ENCODE measurements around the gene SAPCD2.

Gene SAPCD2

DNA sequence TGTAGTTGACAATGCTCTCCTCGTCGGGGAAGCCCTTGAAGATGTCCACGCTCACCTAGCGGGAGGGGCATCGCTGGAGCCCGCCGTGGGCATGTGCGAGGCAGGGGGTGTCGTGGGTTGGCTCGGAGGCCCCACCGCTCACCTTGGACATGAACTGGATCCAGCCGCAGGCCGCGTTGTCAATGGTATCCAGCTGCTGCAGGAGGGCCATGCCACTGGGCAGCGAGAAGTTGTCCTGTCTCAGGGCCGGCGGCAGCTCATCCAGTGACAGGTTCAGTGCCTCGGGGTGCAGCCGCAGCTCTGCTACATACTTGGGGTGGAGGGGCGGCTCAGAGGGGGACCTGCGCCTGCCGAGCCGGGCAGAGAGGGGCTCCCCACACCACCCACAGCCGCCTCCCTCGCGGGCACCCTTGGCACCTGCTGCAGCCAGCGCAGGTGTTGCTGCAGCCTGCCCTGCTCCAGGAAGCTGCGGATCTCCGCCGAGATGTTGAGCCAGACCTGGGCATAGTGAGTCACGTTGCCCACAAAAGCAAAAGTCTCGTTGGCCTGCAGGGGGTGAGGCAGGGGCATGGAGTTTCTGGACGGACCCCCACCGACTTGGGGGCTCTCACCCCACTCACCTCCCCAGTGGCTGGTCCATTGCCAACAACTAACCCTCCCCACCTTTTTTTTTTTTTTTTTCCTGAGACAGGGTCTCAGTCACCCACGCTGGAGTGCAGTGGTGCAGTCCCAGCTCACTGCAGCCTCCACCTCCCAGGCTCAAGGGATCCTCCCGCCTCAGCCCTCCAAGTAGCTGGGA lies 51.4 kb downstream of the SAPCD2 start:
- Mint-ChIP-seq H3K27ac (no peak overlapping the region), H3K4me3 (no peak overlapping the region), H3K4me1 (peaks cover 20% of the 10 kb centered on the region), H3K9me3 (no peaks in the 10 kb centered on the region), H3K27me3 (no peaks in the 10 kb centered on the region)
- ATAC-seq (no peak), DNase-seq (no peak)

DNA sequence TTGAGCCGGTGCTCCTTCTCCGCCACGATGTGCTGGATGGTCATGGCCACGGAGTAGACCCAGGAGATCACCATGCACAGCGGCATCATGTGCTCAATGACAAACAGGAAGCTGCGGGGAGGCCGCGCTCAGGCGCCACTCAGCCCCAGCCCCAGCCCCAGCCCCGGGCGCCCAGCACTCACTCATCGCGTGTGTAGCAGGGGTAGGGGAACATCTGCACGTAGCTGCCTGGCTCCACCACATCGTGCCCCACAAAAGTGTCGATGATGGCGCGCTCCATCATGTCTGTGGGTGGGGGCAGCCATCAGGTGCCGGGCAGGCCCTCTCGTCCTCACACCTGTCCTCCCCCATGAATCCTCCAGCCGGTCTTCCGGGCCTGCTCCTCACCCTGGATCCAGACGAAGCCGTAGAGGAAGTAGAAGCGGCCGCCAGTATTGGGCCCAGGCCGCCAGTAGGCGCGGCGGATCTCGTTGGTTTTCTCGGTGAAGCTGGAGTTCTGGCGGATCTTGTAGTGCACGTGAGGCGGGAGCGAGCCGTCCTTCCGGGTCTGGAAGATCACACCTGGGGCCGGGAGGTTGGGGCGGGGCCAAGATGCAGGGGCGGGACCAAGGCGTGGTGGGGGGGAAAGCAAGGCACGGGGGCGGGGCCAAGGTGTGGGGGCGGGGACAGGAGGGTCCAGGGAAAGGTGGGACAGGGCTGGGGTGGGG lies 52.4 kb downstream of the SAPCD2 start:
- peaks cover 17% of the 10 kb centered on the region for H3K4me1 Mint-ChIP-seq
- no peaks in the 10 kb centered on the region for H3K27me3 Mint-ChIP-seq
- H3K4me3 Mint-ChIP-seq = no peak overlapping the region
- H3K9me3 Mint-ChIP-seq = no peaks in the 10 kb centered on the region
- ATAC-seq = no peak
- DNase-seq = no peak
- H3K27ac Mint-ChIP-seq = no peak overlapping the region

DNA sequence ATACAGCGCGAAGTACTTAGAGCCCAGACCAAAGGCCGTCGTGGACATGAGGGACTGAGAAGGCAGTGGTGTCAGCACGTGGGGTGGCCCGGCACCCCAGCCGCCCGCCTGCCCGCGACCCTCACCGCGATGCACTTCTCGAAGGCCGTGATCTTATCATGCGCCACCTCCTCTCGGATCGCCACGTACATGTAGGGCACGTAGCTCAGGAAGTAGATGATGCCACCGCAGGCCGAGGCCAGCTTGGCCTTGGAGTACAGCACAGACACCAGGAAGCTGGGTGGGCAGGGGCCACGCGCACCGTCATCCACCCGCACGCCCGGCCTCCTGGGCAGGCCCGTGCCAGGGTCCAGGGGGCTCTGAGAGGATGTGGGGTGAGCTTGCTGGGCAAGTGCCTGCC lies 53.3 kb downstream of the SAPCD2 start:
- no peak overlapping the region for H3K27ac Mint-ChIP-seq
- DNase-seq = no peak

DNA sequence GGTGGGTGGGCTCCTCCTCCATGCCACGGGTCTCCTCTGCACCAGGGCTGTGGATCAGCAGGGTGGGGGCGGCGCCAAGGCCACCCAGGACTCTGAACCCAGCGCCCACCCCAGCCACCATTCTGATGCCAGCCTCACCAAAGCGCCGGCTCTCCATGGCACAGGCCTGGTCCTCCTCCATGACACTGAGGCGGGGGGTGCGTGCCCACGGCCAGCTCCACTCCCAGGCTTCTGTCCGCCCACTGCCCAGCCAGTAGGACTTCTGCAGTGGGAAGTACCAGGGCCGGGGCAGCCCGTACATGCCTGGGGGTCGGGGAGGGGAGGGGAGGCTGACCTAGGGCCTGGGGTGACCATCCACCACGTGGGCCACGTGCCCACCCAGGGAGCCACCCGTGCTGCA lies 53.9 kb downstream of the SAPCD2 start:
- DNase-seq (no peak), ATAC-seq (peak; percentile 5)
- H3K4me1 Mint-ChIP-seq = peaks cover 8% of the 10 kb centered on the region
- H3K4me3 Mint-ChIP-seq = no peak overlapping the region
- H3K27me3 Mint-ChIP-seq = no peaks in the 10 kb centered on the region
- H3K27ac Mint-ChIP-seq = no peak overlapping the region
- no peaks in the 10 kb centered on the region for H3K9me3 Mint-ChIP-seq

More for the DNA sequence above, 53.3 kb downstream of the SAPCD2 start:
- Mint-ChIP-seq H3K27me3 (no peaks in the 10 kb centered on the region), H3K4me3 (no peak overlapping the region), H3K4me1 (peaks cover 14% of the 10 kb centered on the region), H3K9me3 (no peaks in the 10 kb centered on the region)
- ATAC-seq = no peak

DNA sequence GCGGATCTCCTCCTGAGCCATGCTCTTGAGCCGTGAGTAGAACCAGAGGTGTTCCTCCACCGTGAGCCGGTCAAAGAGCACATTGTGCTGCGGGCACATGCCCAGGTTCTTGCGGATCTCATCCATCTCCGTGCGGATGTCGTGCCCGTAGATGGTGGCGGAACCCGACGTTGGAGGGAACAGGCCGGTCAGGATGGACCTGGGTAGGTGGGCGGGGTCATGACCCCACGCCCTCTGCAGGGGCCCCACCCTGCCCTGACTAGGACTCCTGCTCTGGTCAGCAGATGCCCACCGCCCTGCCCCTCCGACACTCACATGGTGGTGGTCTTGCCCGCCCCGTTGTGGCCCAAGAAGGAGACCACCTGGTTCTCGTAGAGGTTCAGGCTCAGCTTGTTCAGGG lies 54.4 kb downstream of the SAPCD2 start:
- no peak for ATAC-seq
- no peak overlapping the region for H3K4me3 Mint-ChIP-seq
- peaks cover 8% of the 10 kb centered on the region for H3K4me1 Mint-ChIP-seq
- H3K9me3 Mint-ChIP-seq = no peaks in the 10 kb centered on the region
- no peaks in the 10 kb centered on the region for H3K27me3 Mint-ChIP-seq
- no peak overlapping the region for H3K27ac Mint-ChIP-seq
- DNase-seq = no peak

DNA sequence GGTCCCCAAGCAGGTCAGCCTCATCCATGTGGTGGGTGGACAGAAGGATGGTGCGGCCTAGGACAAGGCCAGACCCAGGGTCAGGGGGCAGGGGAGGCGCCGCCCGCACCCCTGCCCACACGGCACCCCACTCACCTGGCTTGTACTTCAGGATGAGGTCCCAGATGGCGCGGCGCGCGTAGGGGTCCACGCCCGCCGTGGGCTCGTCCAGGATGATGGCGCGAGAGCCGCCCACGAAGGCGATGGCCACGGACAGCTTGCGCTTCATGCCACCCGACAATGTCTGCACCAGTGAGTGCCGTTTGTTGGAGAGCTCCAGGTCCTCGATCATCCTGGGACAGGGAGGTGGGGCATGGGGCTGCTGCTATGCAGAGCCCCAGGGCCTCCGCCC lies 54.8 kb downstream of the SAPCD2 start:
- ATAC-seq (no peak), DNase-seq (no peak)
- Mint-ChIP-seq H3K27ac (no peak overlapping the region), H3K4me3 (no peak overlapping the region), H3K27me3 (no peaks in the 10 kb centered on the region), H3K9me3 (no peaks in the 10 kb centered on the region), H3K4me1 (peaks cover 8% of the 10 kb centered on the region)

DNA sequence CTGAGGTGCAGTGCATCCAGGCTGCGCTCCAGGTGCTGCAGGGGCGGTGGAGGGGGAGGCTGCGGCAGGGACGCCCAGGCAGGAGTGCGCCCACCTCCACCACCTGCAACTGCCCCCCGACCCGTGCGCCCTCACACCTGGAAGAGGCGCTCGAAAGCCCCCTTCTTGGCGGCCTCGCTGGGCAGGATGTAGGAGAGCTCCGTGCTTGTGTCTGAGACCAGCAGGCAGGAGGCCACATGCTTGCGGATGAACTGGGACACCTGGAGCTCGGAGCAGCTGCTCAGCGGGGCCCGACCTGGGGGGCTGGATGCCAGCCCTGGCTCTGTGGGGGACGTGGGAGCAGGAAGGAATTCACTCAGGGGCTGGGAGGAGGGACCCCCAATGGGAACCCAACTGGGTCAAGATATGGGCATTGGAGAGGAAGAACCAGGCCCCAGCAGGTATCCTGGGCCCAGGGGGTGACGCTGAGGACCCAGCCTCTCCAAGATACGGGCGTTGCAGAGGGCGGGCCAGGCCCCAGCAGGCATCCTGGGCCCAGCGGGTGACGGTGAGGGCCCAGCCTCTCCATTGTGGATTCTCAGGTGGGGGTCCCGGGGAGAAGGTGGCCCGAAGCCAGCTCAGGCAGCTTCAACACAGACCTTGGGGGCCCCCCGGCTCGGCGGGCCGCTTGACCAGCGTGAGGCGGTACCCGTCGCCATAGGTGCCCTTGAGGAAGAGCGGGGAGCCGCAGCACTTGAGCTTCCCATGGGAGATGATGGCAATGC lies 55.4 kb downstream of the SAPCD2 start:
- Mint-ChIP-seq H3K4me3 (no peak overlapping the region), H3K27ac (peak overlapping the region in 1 of 2 donors; percentile 54), H3K9me3 (no peaks in the 10 kb centered on the region), H3K27me3 (no peaks in the 10 kb centered on the region), H3K4me1 (peaks cover 8% of the 10 kb centered on the region)
- ATAC-seq (no peak), DNase-seq (no peak)

DNA sequence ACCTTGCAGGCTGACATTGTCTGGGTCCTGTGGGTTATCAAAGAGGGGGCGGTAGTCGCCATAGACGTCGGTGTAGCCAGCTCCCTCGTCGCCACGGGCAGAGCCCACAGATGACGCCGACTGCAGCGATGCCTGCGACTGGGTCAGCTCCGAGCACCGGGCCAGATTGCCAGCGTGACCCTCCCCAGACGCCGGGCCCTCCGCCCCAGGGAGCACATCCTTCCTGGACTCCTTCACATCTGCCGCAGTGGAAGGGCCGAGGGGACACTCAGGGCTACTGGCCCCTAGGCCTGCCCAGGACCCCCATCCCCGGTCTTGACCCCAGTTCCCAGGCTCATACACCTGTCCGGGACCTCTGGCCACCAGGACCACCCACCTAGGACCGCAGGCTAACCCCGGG lies 56.2 kb downstream of the SAPCD2 start:
- no peak for ATAC-seq
- Mint-ChIP-seq H3K4me3 (no peak overlapping the region), H3K27me3 (no peaks in the 10 kb centered on the region), H3K4me1 (peaks cover 8% of the 10 kb centered on the region), H3K9me3 (no peaks in the 10 kb centered on the region), H3K27ac (no peak overlapping the region)
- DNase-seq = no peak

DNA sequence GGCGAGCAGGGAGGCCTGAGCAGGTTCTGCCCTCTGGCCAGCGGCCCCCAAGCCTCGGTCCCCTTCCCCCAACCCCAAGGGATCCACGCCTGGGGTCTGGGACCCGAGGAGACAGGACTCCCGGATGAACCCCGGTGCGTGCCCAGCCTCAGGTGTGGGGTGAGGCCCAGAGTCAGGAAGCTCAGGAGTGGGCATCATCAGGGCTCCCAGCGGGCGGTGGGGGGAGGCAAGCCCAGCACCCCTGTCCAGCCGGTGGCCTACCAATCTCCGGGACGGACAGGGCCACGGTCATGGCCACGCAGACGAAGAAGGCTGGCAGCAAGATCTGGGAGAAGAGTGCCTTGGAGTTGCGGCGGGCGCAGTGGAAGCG lies 56.8 kb downstream of the SAPCD2 start:
- H3K27ac Mint-ChIP-seq = no peak overlapping the region
- no peak for ATAC-seq
- peaks cover 2% of the 10 kb centered on the region for H3K4me1 Mint-ChIP-seq
- DNase-seq = no peak
- no peaks in the 10 kb centered on the region for H3K27me3 Mint-ChIP-seq
- H3K9me3 Mint-ChIP-seq = no peaks in the 10 kb centered on the region
- no peak overlapping the region for H3K4me3 Mint-ChIP-seq

DNA sequence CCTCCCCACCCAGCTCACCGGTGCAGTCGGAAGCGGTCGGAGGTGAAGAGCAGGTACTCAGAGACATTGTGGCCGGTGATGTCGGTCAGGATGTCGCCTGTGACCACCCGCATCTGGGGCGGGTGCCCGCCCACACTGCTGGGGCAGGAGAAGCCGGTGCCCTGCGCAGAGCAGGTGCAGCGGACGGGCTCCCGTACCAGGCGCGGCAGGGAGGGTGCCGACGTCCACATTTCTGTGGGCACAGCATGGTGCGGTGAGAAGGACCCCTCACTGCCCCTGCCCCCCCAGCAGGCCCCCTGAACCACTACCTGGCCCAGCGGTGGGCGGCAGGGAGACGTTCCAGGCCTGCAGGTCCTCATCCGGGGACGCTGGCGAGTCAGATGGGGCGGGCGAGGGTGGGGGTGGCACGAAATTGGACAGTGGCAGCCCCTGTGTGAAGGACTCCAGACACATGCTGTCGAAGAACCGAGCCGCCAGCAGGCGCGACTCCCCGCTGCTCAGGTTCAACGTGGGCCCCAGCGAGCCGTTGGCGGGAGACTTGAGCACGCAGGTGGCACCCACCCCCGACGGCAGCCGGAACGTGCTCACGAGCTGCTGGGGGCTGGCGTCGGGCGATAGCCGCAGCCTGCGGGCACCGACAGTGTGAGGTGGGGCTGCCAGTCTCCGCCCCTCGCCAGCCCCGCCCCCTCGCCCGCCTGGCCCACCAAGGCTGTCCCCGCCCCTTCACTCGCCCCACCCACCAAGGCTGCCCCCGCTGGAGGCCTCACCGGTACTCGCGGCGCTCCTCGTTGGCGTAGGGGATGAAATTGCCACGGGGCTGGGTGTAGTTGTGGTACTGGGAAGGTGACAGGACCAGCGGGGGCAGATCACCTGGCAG lies 57.4 kb downstream of the SAPCD2 start:
- Mint-ChIP-seq H3K9me3 (no peaks in the 10 kb centered on the region), H3K4me3 (no peak overlapping the region), H3K27ac (no peak overlapping the region), H3K4me1 (no peaks in the 10 kb centered on the region), H3K27me3 (no peaks in the 10 kb centered on the region)
- DNase-seq (no peak), ATAC-seq (no peak)
